ENCODE results near the gene CXCL5. TPM values are rescaled to one million over a fixed set of nuclear protein-coding genes. Genes with fewer than 3 reads are reported as not detected.

CXCL5 gene
- total and polyA plus RNA-seq, 2 of the 4 experiments (the other 2 are of a cell fraction), result 0.14 TPM; not detected in 1

DNA sequence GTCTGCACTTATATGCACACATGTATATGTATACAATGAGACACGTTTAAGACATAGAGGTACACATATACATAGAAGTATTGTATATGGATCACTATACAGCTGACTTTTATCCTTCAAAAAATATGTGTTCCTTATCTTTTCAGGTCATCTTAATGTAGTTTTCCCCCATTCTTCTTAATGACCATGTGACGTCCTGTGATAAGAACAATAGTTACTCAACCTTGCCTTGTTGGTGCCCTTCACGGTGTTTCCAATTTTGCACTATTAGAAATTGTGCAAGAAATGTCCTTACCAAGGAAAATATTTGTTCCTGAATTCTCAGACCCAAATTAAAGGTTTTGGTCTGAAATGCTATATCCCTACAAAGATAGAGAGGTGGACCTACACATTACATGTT, 9.4 kb downstream of the CXCL5 start:
- Histone ChIP-seq H3K4me1 (ENCODE audit: control insufficient read depth, insufficient read depth, low read length) (no peaks in the 10 kb centered on the region), H4K91ac (ENCODE audit: insufficient read depth, low read depth, low read length) (no peak overlapping the region), H4K20me1 (ENCODE audit: insufficient read depth, low read length) (no peaks in the 10 kb centered on the region), H2AK9ac (replicated peaks; ENCODE audit: low read depth, low read length, poor library complexity) (no peak overlapping the region), H3K79me1 (ENCODE audit: low read depth in 1 of 2, low read length in 2 of 2) (no peaks in the 10 kb centered on the region), H3K9ac (ENCODE audit: low read depth, low read length) (no peak overlapping the region), H4K8ac (ENCODE audit: low read depth in 2 of 2, low read length in 2 of 2) (no peak overlapping the region), H2BK5ac (ENCODE audit: low read depth, low read length, poor library complexity, severe bottlenecking) (no peak overlapping the region), H2BK120ac (ENCODE audit: low read depth, low read length) (no peak overlapping the region), H3K27me3 (ENCODE audit: control insufficient read depth, insufficient read depth, low read length) (peaks cover 8% of the 10 kb centered on the region), H3K27ac (ENCODE audit: insufficient read depth, low read length) (no peak overlapping the region), H3K18ac (ENCODE audit: low read depth, low read length) (no peak overlapping the region), H2AK5ac (ENCODE audit: low read depth, low read length) (no peak overlapping the region), H4K5ac (ENCODE audit: low read depth, low read length) (no peak overlapping the region), H3K9me1 (ENCODE audit: insufficient read depth, low read length) (no peaks in the 10 kb centered on the region; the same call in 1 of the 2 replicates), H3K9me3 (ENCODE audit: control insufficient read depth, insufficient read depth, low read length) (no peaks in the 10 kb centered on the region), H2AFZ (replicated peaks; ENCODE audit: low read length, poor library complexity) (no peak overlapping the region), H2BK15ac (ENCODE audit: low read depth, low read length) (no peak overlapping the region), H3K23ac (ENCODE audit: low read depth, low read length) (no peak overlapping the region), H3K4ac (ENCODE audit: low read depth, low read length) (no peak overlapping the region), H3K4me2 (ENCODE audit: low read depth, low read length) (no peak overlapping the region), H3K56ac (ENCODE audit: extremely low read depth, insufficient read depth, low read length) (no peak overlapping the region), H2BK20ac (ENCODE audit: low read depth, low read length) (no peak overlapping the region), H3K4me3 (ENCODE audit: insufficient read depth, low read depth, low read length) (no peak overlapping the region), H3K36me3 (ENCODE audit: control insufficient read depth, insufficient read depth, low read length) (no peaks in the 10 kb centered on the region), H3K14ac (replicated peaks; ENCODE audit: low read depth, low read length) (no peak overlapping the region)
- CTCF ChIA-PET, result no interaction called here
- in situ Hi-C loops (cut with MboI; ENCODE audit: low sequenced_read_pairs) (no loop called here), intact Hi-C loops (cut with micrococcal nuclease) (no loop called here), dilution Hi-C loops (cut with HindIII; ENCODE audit: low sequenced_read_pairs, unreplicated experiment) (no loop called here)
- DNase-seq (no peak), ATAC-seq (ENCODE audit: low read depth) (no peak)
- POLR2A ChIA-PET (ENCODE audit: unreplicated experiment), result no interaction called here
- TF ChIP-seq MAZ (IDR thresholded peaks at IDR 0.05; ENCODE audit: borderline replicate concordance, low read depth, low read length), result no peak
- no peak for TF ChIP-seq BHLHE40 (IDR thresholded peaks at IDR 0.05; ENCODE audit: low read depth, low read length)
- no peak for TF ChIP-seq RAD21 (IDR thresholded peaks at IDR 0.05; ENCODE audit: low read length)
- no peak for TF ChIP-seq POLR2A (IDR thresholded peaks at IDR 0.05; ENCODE audit: low read depth, low read length)
- WGBS, 2 experiments (ENCODE audit: extremely low coverage in 2 of 2, insufficient read length in 1 of 2), result 100% methylated on average over 1 of the region's 3 CpGs; no CpG with 5 or more reads in 1 of the 2 experiments
- no TSS peak for BruUV-seq (replicated peaks)
